GM21423 (cell line): Measurements from ENCODE around the gene EPHB2.

Source experiments
- ATAC-seq: cut with Tn5 transposase; IDR thresholded peaks from one replicate; pipeline ENCODE4 v1.9.1; 2021; ENCODE audit warnings: mild to moderate bottlenecking, moderate library complexity; ENCODE audit not compliant: unreplicated experiment

The EPHB2 gene

DNA sequence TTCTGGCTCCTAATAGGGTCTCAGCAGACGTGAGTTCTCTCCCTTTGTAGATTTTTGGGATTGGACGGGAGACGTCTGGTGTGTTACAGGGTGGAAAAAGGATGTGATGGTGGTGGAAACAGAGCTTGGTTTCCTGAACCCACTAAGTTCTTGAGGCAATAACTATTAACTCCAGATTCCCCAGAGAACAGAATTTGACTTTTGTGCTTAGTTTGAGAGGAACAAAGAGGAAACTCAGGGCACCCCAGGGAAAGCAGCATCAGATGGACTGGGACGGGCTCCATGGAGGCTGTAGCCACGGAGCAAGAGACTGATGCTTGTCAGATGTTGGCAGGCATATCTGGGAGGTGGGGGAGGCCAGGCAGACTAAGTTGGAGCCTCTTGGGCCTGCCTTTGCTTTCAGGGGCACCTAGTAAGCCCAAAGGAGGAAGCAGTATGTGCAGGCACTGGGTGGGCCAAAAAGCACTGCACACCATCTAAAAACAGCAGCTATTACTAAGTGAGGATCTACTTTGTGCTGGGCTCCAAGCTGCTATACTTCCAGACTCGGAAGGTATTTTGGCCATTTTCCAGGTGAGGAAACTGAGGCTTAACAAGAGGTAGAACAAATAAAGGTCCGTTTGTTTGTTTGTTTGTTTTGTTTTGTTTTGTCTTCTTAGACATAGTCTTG is 66.9 kb downstream of the EPHB2 start:
- ATAC-seq: no peak

DNA sequence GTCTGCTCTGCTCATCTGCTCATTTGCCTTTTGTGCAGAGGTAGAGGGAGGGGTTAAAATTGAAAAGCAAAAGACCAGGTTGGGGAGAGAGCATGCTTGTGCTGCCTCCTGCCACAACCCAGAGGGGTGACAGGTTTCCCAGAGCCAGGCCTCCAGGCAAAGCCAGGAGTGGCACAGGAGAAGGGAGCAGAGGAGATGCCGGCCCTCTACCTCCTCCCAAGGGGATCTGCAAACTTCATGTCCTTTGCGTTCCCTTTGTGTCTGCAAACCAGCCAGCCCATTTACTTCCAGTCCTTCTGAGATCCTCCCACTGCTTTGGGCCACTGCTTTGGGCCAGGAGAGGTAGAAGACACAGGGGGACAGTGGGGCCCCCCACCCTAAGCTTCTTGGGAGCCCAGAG is 67.8 kb downstream of the EPHB2 start:
- ATAC-seq: no peak

DNA sequence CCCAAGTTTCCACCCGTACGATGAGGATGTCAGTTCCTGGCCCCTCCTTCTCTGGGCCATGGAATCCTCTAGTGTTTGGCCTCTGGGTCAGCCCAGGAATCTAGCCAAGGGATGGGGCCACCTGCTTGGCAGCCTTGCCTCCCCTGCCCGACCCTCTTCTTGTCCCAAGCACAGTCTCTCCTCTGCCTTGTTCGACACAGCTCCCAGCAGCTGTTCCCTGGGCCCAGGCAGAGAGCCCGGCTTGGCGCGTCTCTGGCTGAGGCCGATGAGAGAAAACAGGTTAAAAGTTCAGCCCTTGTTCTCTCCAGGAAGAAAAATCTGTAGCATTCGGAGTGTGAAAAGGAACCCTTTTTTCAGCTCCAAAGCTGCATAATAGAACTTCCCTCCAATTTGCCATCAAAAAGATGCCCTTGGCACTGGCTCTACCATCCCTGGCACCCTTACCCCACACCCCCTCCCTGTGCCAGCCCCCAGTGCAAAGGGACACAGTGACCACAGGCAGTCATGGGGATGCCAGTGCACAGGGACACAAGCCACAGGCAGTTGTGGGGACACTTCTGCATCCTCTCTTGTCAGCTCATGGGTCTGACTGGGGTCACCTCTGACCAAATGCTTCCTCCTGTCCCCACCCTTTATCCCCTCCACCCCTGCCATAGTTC is 68.4 kb downstream of the EPHB2 start:
- ATAC-seq: no peak

DNA sequence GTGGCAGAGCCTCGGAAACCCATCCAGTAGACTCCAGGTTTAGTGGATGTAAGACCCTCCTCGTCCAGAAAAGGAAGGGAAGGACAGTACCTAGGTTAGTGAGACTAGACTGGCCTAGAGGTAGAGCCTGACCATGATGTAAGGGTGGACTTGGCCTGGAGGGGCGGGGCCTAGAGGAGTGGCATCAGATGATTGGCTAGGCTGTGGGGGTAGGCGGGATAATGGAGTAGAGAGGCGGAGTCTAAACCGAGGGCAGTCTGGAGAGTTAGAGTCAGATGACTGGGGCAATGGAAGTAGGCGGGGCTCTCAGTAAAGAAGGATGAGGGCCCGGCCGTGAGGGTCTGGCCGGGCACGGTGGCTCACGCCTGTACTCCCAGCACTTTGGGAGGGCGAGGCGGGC is 70.1 kb downstream of the EPHB2 start:
- no peak for ATAC-seq

DNA sequence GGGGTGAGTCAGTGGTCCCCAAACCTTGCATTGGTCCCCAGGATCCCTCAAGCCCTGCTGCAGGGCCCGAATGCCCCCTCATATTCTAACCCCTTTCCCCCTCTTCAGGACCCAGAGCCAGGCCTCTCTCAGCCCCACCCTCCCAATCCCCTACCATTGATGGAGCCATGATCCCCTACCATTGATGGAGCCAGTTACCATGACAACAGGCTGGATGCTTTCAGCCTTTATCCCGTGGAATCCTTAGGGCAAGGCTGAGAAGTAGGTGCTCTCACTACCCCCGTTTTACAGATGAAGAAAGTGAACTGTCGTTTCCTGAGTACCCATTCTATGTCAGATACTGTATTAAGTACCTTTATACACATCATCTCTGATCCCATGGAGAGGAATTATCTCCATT is 70.8 kb downstream of the EPHB2 start:
- no peak for ATAC-seq

DNA sequence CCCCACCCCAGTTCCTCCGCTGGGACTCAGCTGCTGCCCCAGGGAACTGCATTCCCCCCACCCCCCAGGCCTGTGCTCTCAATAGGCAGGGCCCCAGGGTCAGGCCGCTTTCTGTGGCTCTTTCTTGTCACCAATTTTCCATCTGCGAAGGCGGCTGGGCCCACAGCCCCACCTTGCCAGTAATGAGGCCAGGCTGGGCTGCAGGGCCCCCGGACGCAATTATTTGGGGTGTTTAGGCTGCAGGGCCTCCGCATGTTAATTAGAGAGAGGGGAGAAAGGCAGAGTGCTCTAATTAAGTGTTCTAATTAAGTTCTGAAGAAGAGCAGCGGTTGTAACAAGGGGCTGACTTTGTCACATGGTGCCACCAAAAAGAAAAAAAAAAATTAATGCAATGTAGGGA is 71.8 kb downstream of the EPHB2 start:
- no peak for ATAC-seq

DNA sequence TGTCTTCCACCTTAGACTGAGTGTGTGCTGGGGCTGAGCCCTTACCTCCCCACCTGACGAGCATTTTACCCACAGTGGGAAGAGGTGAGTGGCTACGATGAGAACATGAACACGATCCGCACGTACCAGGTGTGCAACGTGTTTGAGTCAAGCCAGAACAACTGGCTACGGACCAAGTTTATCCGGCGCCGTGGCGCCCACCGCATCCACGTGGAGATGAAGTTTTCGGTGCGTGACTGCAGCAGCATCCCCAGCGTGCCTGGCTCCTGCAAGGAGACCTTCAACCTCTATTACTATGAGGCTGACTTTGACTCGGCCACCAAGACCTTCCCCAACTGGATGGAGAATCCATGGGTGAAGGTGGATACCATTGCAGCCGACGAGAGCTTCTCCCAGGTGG is 73.7 kb downstream of the EPHB2 start:
- ATAC-seq: no peak

DNA sequence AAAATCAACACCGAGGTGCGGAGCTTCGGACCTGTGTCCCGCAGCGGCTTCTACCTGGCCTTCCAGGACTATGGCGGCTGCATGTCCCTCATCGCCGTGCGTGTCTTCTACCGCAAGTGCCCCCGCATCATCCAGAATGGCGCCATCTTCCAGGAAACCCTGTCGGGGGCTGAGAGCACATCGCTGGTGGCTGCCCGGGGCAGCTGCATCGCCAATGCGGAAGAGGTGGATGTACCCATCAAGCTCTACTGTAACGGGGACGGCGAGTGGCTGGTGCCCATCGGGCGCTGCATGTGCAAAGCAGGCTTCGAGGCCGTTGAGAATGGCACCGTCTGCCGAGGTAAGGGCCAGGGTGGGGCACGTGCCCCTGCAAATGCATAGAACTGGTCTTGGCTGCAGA is 74.1 kb downstream of the EPHB2 start:
- no peak for ATAC-seq

DNA sequence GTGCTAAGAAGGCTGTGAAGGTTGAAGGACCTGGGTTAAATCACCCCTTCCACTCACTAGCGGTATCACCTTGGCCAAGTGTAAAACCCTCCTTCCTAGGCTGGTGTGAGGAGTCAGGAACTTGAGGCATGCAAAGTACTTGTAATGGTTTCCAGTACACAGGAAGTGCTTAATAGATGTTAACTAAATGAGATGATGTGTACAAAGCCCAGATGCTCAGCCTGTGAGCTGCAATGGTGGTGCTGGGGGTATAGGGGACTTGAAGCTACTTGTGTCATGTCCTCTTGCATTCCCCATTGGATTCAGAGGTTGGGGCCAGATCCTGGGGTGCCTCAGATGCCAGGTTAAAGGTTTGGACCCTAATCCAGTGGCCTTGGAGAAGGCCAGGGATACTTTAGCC is 75.5 kb downstream of the EPHB2 start:
- ATAC-seq: no peak

DNA sequence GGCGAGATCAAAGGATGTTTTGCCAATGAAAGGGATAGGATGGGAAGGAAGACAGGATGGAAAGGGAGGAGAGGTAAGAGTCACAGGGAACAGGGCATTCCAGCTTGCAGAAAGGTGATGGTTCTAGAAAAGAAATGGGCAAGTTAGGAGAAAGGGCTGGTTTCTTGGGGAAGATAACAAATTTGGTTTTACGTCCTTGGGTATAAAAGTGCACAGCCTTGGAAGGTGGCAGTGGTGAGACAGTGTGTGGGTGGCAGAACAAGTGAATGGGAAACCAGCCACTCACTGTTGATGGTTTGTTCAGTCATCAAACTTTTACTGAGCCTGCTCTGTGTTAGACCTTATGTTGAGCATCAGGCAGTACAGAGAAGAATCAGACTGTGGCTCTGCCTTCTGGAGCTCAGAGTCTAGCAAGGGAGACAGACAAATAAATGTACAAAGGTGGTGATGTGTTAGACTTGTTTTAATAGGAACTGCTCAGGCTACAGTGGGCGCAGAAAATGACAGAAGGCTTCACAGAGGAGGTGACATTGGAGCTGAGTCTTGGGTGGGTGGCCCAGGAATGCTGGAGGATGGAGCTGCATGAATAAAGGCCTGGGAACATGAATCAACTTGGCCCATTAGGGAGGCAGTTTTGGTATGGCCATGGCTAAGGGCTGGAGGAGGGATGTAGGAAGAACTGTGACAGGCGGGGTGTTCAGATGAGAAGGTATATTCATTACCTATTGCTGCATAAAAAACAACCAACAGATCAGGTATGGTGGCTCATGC is 76.3 kb downstream of the EPHB2 start:
- ATAC-seq: no peak

DNA sequence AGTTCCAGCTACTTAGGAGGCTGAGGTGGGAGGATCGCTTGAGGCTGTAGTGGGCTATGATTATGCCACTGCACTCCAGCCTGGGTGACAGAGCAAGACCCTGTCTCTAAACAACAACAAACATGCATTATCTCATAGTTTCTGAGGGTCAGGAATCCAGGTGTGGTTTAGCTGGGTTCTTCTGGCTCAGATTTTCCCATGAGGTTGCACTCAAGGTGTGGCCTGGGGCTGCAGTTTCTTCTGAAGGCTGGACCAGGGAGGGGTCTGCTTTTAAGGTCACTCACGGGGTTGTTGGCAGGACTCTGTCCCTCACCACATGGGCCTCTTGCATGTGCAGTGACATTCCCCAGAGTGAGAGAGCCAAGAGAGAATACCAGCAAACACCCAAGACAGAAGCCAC is 77.0 kb downstream of the EPHB2 start:
- no peak for ATAC-seq

DNA sequence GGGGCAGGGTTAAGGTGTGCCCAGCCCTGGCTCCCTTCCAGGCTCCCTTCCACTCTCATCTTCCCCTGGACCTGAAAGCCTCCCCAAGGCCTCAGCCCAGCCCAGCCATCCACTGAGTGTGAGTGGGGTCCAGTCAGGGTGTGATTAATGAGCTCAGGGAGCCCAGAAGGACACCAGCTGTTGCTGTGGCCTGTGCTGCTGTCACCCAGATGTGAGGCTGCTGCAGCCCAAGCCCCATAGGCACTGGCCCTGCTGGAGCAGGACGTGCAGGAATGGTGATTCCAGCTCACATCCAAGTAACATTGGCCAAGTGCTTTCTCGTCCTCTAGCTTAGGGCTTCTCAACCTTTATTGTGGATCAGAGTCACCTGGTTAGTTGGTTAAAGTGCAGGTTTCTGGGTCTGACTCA is 77.6 kb downstream of the EPHB2 start:
- ATAC-seq: no peak

DNA sequence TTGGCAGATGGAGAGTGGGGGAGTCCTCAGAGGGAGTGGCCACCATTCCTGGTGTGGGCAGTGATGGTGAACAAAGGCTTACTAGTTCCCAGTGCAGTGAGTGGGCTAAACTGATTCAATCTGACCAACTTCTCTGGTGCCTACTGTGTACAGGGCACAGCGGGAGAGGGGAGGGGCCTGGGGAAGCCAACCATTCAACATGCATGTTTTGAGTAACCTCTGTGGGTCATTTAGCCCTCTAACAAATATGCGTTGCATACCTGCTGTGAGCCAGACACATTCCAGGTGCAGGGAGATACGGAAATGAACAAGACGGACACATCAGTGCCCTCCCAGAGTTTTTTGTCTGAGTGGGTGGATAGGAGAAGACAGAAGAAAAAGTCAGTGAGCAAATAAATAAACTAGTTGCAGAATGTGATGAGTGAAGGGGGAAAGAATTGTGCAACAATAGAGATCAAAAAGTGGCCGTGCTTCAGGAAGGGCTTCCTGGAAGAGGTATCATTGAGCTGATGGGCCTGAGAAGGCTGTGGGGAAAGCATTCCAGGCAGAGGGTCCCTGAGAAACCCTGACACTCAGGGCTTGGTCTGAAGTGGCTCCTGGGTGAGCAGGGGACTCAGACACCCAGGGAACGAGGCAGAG is 78.8 kb downstream of the EPHB2 start:
- ATAC-seq: no peak

DNA sequence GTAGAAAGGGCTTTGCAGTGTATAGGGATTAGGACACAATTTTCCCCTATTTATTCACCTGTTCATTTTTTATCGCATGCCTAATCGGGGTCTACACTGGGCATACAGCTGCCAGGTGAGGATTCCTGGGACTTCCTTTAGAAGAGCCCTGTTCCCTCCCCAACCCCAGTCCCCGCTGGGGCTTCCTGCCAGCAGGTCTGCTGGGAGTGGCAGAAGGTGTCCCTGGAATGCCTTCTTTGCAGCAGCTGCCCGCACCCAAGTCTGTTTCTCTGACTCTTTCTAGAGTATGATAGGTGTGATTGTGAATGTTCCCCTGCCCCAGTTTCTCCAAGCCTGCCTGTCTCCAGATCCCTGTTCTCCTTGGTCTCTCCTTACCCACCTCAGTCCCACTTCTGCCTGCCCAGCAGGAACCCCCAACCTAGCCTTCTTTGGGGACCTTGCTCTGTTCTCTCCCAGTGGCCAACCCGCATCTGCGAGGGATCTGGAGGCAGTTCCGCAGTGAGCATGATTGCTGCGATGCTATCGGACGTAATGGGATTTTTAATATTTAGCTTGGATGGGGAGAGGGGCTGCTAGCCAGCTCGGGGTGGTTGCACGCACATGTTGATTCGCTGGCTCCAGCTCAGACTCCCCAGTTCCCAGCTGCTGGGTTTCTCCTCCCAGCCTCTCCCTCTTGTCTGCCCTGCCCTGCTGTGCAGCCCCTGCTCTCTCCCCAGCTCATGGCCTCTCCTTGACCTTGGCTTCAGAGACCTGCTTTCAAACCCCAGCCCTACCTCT is 79.8 kb downstream of the EPHB2 start:
- no peak for ATAC-seq

DNA sequence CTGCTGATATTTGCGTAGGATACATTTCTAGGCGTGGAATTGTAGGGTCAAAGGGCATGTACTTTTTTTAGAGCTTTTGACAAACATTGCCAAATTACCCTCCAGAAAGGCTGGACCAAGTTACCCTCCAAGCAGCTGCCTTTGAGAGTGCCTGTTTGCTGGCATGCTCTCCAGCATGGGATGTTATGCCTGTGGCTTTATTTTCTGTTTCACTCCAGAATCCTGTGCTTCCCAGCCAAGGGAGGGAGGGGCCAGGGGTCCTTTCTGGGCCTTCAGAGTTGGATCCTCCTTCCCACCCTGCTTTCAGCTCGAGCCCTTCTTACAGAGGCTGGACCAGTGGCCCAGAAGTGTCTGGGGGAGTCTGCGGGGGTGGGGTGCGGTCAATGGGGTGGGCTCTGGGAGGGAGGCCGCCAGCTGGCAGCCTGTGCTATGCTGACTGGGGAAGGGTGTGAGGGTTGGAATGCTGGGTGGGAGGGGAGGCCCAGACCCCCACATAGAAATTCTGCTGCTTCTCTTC is 81.2 kb downstream of the EPHB2 start:
- no peak for ATAC-seq

DNA sequence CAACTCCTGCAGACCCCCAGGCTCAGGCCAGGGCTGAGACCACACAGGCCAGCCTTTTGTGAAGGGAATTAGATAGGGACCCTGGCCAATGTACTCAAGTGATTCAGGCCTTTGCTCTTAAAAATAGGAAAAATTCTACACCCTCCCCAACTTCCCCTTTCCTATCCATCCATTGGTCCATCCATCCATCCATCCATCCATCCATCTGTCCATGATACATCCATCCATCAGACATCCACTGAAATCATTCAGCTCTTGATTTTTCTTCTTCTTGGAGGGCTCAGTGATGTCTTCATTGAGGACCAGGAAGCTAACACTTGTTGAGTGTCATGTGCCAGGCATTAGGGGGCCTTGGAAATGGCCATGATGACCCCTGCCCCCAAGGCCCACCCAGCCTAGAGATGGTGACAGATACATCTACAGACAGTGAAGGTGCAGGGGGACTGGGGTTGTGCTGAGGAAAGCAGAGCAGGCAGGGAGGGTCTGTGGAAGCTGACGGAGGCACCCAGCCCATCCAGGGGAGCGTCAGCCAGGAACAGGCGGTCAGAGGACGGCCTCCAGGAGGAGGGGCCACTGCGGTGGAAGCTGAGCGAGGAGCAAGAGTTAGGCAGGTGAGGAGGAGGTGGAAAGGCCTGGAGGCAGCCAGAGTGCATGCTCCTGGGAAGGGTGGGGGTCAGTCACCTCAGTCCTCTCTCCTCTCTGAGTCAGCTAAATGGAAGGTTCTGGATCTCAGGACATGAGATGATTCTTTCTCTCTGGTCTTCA is 81.9 kb downstream of the EPHB2 start:
- no peak for ATAC-seq

DNA sequence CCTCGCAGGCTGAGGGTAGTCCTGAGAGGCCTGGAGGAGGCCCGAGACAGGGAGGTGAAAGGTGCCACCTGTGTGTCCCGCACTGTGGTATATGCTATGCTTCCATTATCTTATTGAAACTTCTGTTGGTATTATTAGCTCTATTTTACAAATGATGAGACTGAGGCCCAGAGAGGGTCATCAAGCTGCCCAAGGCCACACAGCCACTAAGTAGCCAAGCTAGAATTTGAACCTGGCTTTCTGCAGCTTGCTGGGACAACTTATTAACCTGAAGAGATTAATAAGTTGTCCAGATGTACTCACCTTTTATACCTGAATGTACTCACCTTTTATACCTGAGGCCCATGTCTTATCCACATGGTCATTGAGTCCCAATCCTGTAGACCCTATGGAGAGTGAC is 83.0 kb downstream of the EPHB2 start:
- no peak for ATAC-seq

DNA sequence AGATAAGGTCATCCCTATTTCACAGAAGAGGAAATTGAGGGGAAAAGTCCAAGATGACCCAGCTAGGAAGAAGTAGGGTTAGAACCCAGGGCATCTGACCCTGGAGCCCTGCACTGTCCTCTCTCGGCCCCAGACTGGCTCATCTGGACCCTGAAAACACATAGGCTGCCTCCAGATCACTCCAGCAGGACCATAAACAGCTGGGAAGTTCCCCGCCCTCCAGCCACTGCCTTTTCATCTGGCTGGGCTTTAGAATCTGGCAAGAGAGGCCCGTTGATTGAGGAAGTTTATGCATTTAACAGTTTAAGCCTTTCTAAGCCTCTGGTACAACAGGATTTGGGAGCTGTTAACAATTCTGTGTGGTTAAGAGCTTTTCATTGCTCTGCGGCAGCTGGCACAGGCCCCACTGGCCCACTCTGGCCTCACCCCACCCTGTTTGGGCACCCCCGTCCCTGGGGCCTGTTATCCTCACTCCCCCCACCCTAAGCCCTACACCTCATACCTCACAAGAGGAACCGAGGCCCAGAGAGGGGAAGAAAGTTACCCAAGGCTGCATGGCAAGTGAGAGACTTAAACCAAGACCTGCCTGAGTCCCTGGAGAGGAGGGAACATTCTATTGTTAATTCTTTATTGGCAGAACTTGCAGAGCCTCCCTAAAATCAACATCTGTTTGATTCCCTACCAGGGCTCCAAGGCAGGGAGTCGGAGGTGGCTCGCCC is 84.2 kb downstream of the EPHB2 start:
- ATAC-seq: no peak

DNA sequence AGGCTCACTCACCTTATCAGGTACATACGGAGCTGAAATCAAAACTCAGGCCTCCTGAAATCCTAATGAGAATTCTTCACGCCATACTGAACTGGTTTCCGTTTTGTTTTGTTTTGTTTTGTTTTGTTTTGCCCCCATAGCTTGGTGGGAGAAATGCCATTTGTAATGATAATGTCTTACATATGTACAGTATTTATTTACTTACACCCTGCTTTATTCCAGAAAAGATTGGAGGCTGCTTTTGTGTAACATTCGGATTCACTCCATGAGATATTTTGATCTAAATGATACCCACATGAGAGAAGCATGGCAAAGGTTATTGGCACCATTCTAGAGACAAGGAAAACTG is 84.7 kb downstream of the EPHB2 start:
- ATAC-seq: no peak
